NOMO-1 treated with dmso at 0.1 percent for 144 hours (cell line): ENCODE results near the gene RSPRY1.
"Not testable (repeated sequence)": the region's sequence is repeated elsewhere in the genome, so short reads cannot be mapped to it uniquely, and the experiment has no call there.

Experiments used
- DNase-seq: peaks from one replicate; lab custom pipeline; 2025; ENCODE audit not compliant: unreplicated experiment; lab: John Stamatoyannopoulos, UW

Gene RSPRY1

DNA sequence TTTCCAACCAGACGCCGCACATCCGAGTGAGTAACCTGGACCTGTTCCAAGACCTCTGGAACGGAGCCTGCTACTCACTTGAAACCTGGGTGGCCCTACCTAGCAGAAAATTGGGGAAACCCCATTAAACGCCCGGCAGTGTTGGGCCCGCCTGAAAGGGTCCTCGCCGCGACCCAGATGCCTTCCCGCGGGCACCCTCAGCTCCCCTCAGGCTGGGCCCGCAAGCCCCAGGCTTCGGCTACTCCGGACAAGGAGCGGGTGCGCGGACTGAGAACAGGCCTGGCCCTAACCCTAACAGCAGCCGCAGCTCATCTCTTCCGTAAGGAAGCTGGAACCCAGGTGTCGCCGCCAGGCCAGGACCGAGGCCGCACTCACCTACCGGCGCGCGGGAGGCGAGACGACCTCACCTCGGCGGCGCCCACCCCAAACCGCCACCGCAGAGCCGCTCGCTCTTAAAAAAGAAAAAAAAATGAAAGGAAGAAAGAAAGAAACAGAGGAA lies 634 bp upstream of the RSPRY1 start:
- no peak for DNase-seq

DNA sequence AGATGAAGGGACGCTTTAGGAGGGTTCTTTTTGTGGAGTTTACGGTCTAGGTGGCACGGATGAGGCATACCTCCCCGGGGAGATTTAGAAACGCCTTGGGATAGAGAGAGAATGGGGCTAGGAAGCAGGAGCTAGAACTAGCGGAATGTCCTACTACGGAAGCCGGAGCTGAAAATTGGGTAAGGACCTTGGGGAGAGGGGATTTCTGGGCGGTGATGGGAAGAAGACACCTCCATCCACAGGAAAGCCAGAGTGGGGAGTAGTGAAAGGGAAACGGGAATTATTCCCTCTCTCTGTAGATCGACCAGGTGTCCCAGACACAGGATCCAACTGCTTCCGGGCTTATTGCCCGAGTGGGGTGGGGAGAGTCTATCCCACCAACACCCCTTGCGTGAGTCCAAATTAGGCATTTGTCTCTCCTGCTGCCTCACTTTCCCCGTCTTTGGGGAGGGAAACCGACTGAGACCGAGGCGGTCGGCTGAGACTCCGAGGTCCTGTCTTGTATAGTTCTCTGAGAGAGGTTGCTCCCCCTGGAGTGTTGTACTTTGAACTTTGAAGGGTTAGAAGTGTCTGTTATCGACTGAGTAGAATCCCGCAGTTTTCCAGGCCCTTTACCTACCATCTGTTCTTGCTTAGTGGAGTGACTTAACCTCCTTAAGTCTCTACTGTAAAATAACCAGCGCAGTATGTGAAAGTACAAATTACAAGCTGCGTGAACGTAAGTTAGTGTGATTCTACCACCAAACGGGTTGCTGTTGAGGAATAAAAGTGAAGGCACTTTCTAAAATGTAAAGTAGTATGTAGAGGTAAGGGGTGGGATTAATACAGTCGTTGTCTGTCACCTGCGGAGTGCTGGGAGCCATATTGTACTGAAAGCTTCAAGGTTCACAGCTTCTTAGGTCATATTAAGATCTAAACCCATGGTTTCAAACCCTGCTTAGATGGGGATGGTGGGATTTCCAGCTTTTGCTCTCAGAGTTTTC lies 1.0 kb downstream of the RSPRY1 start:
- no peak for DNase-seq

DNA sequence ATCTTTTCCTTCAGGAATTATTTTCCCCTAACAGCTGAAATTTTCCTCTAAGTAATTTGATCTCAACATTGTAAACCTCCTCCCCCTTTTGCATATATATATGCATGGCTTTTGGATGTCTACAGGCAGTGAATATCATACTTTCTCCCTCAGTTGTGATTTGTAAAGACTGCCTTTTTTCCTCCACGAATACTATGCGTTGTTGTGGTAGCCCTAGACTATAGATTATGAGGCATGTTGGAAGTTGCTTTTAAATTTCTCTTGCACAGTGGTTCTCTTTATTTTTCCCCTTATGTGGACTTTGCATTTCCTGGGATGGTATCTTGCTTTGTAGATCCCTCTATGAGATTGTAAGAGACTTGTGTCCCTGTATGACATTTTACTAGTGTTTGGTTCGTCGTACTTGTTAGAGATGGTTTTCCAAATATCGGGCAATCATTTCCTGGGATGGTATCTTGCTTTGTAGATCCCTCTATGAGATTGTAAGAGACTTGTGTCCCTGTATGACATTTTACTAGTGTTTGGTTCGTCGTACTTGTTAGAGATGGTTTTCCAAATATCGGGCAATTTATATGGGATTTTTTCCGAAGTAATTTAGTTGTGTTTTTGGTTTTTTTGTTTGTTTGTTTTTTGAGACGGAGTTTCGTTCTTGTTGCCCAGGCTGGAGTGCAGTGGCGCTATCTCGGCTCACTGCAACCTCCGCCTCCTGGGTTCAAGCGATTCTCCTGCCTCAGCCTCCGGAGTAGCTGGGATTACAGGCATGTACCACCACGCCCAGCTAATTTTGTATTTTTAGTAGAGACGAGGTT lies 2.0 kb downstream of the RSPRY1 start:
- DNase-seq: not testable (repeated sequence)

DNA sequence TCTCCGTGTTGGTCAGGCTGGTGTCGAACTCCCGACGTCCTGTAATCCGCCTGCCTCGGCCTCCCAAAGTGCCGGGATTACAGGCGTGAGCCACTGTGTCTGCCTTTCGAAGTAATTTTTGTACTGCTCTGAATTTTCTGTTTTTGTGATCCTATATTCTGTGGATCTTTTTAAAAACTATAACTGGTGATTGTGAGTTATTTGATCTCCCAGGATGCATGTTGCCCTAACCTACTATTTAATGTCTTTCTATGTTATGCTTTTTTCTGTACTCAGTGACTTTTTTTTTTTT lies 2.5 kb downstream of the RSPRY1 start:
- DNase-seq: no peak

DNA sequence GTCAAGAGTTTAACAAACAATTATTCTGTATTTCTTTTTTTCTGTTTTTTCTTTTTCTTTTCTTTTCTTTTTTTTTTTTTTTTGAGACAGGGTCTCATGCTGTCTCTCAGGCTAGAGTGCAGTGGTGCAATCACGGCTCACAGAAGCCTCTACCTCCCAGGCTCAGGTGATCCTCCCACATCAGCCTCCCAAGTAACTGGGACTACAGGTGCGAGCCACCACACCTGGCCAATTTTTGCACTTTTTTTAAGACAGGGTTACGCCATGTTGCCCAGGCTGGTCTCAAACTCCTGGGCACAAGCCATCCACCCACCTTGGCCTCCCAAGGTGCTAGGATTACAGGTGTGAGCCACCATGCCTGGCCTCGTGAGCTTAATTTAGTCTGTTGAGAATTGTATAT lies 3.4 kb downstream of the RSPRY1 start:
- not testable (repeated sequence) for DNase-seq

DNA sequence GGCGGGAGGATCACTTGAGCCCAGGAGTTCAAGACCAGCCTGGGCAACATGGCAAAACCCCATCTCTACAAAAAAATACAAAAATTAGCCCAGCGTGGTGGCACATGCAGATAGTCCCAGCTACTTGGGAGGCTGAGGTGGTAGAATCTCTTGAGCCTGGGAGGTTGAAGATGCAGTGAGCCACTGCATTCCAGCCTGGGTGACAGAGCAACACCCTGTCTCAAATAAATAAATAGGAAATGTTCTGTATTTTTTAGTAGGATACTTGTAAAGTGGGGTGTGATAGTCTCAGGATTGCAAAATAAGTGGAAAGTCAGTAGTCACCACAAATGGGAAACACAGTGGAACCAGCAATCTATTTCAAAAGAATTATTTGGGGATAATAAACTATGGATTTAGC lies 4.0 kb downstream of the RSPRY1 start:
- DNase-seq: no peak

DNA sequence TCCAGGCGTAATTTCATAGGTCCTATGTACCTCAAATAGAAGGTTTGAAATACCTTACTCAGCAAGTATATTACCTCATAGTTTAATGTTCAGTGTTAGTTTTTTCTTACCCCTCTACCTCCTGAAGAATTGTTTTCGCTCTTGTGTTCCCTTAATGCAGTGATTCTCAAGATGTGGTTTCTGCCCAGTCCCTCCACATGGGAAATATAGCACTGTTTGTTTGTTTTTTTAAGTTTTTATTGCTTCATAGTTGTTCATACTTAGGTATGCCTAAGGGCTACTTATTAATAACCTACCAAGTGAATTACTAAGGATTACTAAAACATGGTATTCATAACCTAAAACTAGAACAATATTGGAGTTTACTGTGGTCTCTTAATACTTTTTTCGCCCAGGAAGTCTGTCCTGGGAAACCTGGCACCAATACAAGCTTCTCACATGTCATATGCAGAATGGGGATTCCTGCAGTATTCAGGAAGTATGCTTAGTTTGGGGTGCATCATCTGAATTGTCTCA lies 5.0 kb downstream of the RSPRY1 start:
- DNase-seq: no peak

DNA sequence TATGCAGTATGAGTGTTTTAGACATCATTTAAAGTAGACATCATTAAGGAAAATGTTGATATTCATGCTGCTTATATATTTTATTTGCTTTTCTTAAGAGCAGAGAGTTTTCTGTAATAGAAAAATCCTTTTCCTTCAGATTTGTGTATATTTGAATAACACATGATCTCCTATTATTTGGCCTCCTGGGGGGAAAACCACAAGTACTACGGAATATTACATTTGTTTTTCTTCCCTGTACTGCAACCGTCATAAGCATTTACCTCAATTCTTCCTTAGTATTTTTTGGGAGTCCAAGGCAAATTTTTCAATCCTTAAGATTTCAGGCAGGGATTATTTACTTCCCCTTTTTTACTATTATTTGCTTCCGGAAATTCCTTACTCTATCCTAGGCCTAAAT lies 6.0 kb downstream of the RSPRY1 start:
- DNase-seq: no peak

DNA sequence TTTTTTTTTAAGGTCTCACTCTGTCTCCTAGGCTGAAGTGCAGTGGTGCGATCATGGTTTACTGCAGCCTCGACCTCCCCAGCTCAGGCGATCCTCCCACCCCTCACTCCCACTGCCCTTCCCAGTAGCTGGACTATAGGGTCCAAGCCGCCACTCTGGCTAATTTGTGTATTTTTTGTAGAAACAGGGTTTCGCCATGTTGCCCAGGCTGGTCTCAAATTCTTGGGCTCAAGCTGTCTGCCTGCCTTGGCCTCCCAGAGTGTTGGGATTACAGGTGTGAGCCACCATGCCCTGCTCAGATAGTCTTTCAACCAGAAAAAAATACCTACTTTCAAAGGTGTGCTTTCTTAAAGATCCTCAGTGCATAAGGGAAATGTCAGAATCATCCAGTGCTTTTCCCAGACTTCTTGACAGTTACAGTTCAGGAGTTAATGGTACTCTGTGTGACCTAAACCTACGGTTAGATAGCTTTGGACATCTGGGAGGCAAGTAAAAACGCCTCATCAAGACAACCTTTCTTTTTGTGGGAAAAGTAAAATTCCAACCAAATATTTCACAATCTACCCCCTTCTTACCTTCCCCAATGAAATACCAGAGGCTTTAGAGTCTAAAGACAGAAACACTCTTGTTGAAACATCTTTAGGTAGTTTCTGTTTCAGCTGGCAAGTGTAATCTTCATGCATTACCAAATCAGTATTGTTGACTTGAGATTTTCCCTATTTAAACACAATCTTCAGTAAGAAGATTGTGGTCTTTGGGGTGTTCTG lies 6.8 kb downstream of the RSPRY1 start:
- DNase-seq: no peak

DNA sequence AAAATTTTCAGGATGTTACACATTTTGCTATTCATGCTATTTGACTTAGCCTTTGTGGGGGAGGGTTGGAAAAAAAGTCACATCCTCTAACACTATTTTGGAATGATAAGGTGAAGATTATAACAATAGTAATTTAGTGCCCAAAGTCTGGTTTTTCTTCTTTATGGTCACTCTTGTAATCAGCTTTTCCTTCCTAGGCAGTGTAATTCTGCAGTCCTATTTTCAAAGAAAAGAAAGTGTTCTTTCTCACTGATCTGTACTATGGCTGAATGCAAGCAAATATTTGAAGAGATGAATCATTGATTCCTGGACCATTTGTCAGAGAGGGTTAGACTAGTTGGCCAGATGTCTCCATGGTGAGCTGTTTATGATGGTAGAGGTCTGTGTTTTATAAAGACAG lies 8.4 kb downstream of the RSPRY1 start:
- no peak for DNase-seq

DNA sequence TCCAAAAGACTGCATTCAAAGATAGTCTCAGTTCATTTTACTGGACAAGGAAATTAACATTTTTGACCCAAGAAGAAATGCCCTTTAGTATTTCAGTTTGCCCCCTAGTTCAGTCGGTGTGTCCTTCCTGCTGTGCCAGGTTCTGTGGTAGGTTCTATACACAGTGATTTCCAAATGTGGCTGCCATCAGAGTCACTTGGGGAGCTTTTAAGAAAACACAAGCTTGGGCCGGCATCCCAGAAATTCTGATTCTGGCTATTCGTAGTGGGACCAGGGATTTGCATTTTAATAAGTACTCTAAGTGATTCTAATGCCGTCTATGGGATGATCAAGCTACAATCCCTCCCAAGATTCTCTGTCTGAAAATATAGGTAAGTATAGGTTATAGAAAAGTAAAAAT lies 10.2 kb downstream of the RSPRY1 start:
- DNase-seq: no peak

DNA sequence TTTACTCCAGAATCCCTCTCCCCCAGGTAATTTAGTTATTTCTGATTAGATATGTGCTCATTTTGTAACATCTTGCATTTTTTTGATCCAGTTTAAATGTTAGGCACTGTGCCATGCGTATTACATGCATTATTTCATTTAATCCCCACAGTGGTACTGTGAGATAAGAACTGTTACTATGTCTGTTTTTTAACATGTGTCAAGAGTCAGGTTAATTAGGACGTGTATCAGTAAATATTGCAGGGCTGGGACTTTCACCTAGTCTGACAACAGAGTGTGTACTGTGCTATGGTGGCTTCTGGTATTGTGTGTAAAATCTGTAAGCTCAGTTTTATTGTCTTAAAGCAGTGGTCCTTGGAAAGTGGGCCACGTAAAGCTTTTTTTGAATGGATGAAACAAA lies 10.6 kb downstream of the RSPRY1 start:
- DNase-seq: no peak

DNA sequence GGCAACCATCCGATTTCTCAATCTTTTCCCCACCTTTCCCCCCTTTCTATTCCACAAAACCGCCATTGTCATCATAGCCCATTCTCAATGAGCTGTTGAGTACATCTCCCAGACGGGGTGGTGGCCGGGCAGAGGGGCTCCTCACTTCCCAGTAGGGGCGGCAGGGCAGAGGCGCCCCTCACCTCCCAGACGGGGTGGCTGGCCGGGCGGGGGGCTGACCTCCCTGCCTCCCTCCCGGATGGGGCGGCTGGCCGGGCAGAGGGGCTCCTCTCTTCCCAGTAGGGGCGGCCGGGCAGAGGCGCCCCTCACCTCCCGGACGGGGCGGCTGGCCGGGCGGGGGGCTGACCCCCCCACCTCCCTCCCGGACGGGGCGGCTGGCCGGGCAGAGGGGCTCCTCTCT lies 14.2 kb downstream of the RSPRY1 start:
- not testable (repeated sequence) for DNase-seq

DNA sequence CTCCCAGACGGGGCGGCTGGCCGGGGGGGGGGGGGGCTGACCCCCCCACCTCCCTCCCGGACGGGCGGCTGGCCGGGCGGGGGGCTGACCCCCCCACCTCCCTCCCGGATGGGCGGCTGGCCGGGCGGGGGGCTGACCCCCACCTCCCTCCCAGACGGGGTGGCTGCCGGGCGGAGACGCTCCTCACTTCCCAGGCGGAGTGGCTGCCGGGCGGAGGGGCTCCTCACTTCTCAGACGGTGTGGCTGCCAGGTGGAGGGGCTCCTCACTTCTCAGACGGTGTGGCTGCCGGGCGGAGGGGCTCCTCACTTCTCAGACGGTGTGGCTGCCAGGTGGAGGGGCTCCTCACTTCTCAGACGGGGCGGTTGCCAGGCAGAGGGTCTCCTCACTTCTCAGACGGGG lies 14.8 kb downstream of the RSPRY1 start:
- not testable (repeated sequence) for DNase-seq

DNA sequence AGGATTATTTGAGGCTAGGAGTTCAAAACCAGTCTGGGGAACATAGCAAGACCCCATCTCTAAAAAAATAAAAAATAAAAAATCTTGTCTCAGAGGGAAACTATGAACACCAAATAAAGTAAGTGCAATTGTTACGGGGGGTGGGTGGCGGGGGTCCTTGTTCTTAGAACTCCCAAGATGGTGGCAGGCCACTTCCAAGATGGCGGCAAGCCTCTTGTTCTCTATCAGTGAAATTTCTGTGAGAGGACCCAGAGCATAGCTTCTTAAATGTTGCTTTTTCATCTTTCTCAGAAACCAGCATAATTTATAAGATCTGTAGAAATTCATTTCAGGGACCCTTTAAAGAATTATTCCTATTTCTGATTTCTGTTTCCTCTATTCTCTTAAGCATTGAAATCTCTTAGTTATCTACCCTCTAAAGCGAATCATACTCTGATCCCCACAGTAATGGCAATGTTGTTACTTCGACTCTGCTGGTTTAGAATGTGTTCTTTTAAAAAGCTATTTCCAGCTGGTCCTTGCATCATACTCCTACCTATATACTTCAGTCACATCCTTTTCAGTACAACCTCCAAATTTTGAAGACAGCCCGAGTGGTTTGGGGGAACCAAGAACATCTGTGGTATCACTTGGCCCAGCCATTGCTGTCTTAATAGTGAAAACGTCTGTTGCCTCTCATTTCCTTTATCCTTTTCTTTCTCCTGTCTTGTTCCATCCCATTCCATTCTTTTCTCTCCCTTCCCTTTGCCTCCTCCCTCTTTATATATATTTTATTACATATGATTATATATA lies 16.2 kb downstream of the RSPRY1 start:
- no peak for DNase-seq

DNA sequence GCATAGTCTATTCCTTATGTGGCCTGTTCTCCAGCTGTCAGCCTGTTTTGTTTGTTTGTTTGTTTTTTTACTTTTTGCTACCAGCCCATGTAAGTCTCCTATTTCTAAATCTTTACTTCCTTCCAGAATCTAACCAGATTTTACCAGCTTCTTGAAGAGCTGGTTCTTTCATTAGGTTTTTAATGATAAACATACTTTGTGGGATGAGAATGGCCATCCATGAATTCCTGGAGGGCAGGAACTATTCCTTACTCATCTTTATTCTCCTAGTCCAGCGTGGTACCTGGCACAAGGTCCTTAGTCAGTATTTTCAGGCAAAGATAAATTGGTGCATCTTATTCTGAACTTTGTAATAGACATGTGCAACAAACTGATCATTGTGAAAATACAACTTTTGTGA lies 17.3 kb downstream of the RSPRY1 start:
- no peak for DNase-seq

DNA sequence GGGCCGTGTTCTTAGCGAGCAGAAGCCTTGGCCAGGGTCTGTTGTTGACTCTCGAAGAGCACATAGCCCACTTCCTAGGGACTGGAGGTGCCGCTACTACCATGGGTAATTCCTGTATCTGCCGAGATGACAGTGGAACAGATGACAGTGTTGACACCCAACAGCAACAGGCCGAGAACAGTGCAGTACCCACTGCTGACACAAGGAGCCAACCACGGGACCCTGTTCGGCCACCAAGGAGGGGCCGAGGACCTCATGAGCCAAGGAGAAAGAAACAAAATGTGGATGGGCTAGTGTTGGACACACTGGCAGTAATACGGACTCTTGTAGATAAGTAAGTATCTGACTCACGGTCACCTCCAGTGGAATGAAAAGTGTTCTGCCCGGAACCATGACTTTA lies 18.5 kb downstream of the RSPRY1 start:
- no peak for DNase-seq

DNA sequence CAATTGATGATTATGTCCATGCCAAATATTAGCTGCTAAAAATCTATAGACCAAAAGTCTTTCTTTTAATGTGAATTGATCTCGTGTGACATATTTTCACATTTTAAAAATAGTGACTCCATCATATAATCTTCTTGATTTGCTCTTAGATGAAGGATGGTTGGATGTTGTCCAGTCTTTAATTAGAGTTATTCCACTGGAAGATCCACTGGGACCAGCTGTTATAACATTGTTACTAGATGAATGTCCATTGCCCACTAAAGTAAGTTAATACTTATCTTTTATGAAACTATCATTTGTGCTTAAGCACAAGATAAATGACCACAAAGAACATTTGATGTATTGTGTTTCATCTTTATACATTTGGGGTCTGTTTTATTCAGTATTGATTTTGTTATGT lies 22.8 kb downstream of the RSPRY1 start:
- DNase-seq: no peak

DNA sequence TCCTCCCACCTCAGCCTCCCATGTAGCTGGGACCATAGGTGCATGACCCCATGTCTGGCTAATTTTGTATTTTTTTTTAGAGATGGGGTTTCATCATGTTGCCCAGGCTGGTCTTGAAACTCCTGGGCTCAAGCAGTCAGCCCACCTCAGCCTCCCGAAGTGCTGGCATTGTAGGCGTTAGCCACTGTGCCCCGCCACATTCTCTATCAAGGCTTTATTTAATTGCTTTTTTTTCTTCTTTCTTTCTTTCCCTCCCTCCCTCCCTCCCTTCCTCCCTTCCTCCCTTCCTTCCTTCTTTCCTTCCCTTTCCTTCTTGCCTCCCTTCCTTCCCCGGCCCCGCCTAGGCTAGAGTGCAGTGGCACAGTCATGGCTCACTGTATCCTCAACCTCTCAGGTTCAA lies 23.7 kb downstream of the RSPRY1 start:
- DNase-seq: no peak

DNA sequence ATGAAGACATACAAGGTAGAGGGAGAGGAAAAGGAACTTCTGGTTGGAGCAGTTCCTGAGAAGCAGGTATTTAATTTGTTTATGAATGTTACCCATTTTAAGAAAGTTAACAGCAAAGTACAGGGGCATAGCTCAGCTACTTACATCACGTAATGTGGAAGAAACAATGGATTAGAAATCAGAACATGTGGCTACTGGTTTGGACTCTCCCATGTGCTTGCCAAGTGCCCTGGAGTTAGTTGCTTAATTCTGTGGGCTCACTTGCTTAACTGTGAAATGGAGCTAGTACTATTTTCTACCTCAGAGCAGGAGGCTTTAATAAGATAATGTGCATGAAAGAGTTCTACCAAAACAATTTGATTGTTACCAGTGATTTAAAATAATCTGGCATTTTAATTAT lies 27.3 kb downstream of the RSPRY1 start:
- no peak for DNase-seq
